ENCODE results near the gene RHBDL1. TPM values are rescaled to one million over a fixed set of nuclear protein-coding genes. Genes with fewer than 3 reads are reported as not detected.

Gene RHBDL1
- total and polyA plus RNA-seq, 2 experiments from 2014 or later: 8.4 to 10.1 TPM

- DNase-seq (ENCODE audit: low spot score) (no peak), ATAC-seq (no peak)
- H3K4me3 Mint-ChIP-seq: no peak overlapping the region
- H3K4me2 ChIP-seq: no peak overlapping the region
- H2AFZ ChIP-seq: no peak overlapping the region
- H3K27ac Mint-ChIP-seq: no peak overlapping the region
- peaks cover 23% of the 10 kb centered on the region for H3K4me1 Mint-ChIP-seq
- H3K4me3 ChIP-seq: no peak overlapping the region
- no peaks in the 10 kb centered on the region for H3K9me2 ChIP-seq (ENCODE audit: insufficient read depth)
- no peaks in the 10 kb centered on the region for H3K36me3 Mint-ChIP-seq (ENCODE audit: low read depth)
- no peaks in the 10 kb centered on the region for H3K27me3 ChIP-seq (ENCODE audit: insufficient read depth)
- peaks cover 23% of the 10 kb centered on the region for H3K27me3 Mint-ChIP-seq (ENCODE audit: insufficient read depth, low read depth, poor library complexity)
- H3K9me3 Mint-ChIP-seq: peaks cover 4% of the 10 kb centered on the region; the same call in 2 of the 3 replicates
- H3K27ac ChIP-seq (ENCODE audit: low read depth): no peak overlapping the region
- no peaks in the 10 kb centered on the region; the same call in 1 of the 2 replicates for H3K79me2 ChIP-seq (replicated peaks; ENCODE audit: insufficient read depth)
- H3K36me3 ChIP-seq (ENCODE audit: insufficient read depth): no peaks in the 10 kb centered on the region
- H4K20me1 ChIP-seq (replicated peaks; ENCODE audit: insufficient read depth): no peaks in the 10 kb centered on the region
- H3K4me1 ChIP-seq (ENCODE audit: insufficient read depth): peaks cover 24% of the 10 kb centered on the region
- no peak for TF ChIP-seq ZNF331 (CRISPR knock-in tag; IDR thresholded peaks at IDR 0.05; ENCODE audit: low read depth)
- 0 out of 2 replicates have a peak, but pooled peaks cover 3% of the 10 kb centered on the region for H3F3A ChIP-seq (replicated peaks; ENCODE audit: low read depth)
These were observed 42.0 kb upstream of the RHBDL1 start for GRCh38 chr16:633336-634050.

- H3K9me2 ChIP-seq (ENCODE audit: insufficient read depth): no peaks in the 10 kb centered on the region
- Mint-ChIP-seq H3K4me1 (peaks cover 27% of the 10 kb centered on the region), H3K4me3 (peak overlapping the region; percentile 43; the same call in 2 of the 3 replicates), H3K36me3 (ENCODE audit: low read depth) (no peaks in the 10 kb centered on the region), H3K27ac (no peak overlapping the region), H3K9me3 (peaks cover 4% of the 10 kb centered on the region; the same call in 2 of the 3 replicates), H3K27me3 (ENCODE audit: insufficient read depth, low read depth, poor library complexity) (peaks cover 21% of the 10 kb centered on the region)
- H3F3A ChIP-seq (replicated peaks; ENCODE audit: low read depth): 0 out of 2 replicates have a peak, but pooled peaks cover 6% of the 10 kb centered on the region
- H4K20me1 ChIP-seq (replicated peaks; ENCODE audit: insufficient read depth): no peaks in the 10 kb centered on the region
- no peak overlapping the region for H3K4me2 ChIP-seq
- H3K79me2 ChIP-seq (replicated peaks; ENCODE audit: insufficient read depth): no peaks in the 10 kb centered on the region; the same call in 1 of the 2 replicates
- H3K27me3 ChIP-seq (ENCODE audit: insufficient read depth): no peaks in the 10 kb centered on the region
- H3K36me3 ChIP-seq (ENCODE audit: insufficient read depth): no peaks in the 10 kb centered on the region
- TF ChIP-seq EZH2phosphoT487 (IDR thresholded peaks at IDR 0.05; ENCODE audit: unreplicated experiment): no peak
- no peak for TF ChIP-seq JUNB (IDR thresholded peaks at IDR 0.05; ENCODE audit: unreplicated experiment)
- TF ChIP-seq ZNF331 (CRISPR knock-in tag; IDR thresholded peaks at IDR 0.05; ENCODE audit: low read depth): no peak
- TF ChIP-seq CTCF (conservative IDR thresholded peaks at IDR 0.05; ENCODE audit: low read depth in 2 of 2): no peak
- no peak for TF ChIP-seq POLR2AphosphoS5 (IDR thresholded peaks at IDR 0.05; ENCODE audit: low read depth)
- TF ChIP-seq ZNF114 (CRISPR knock-in tag; IDR thresholded peaks at IDR 0.05): no peak
- TF ChIP-seq NANOG (IDR thresholded peaks at IDR 0.05; ENCODE audit: borderline replicate concordance): no peak
- ATAC-seq: no peak
- peaks cover 30% of the 10 kb centered on the region for H3K4me1 ChIP-seq (ENCODE audit: insufficient read depth)
- DNase-seq (ENCODE audit: low spot score): no peak
- no peak overlapping the region for H3K27ac ChIP-seq (ENCODE audit: low read depth)
- no peak overlapping the region for H3K4me3 ChIP-seq
- no peak overlapping the region for H2AFZ ChIP-seq
These were observed 41.3 kb upstream of the RHBDL1 start for GRCh38 chr16:634051-634670.
